Keratinocyte (primary cell): ENCODE results near the gene TMEM270. TPM values are rescaled to one million over a fixed set of nuclear protein-coding genes. Genes with fewer than 3 reads are reported as not detected.
"Not testable (repeated sequence)": the region's sequence is repeated elsewhere in the genome, so short reads cannot be mapped to it uniquely, and the experiment has no call there.

ENCODE experiments used
- DNase-seq: peaks from one replicate; pipeline ENCODE4 v3.0.0-alpha.2; 2011; ENCODE audit warnings: low read depth, missing footprints, low spot score
- FAIRE-seq: peaks from 2 replicates; lab custom pipeline; 2011; peaks lifted over from hg19 to GRCh38; lab: Jason Lieb, UNC
- H2AFZ ChIP-seq: 2 replicates; pipeline ENCODE4 v1.6.0; 2012; ENCODE audit warnings: low read length, control low read depth, inconsistent platforms; ENCODE audit not compliant: control insufficient read depth
- H3K27ac ChIP-seq: 2 replicates; pipeline ENCODE4 v1.5.1; 2011; ENCODE audit warnings: low read length; ENCODE audit not compliant: control insufficient read depth, insufficient read depth
- H3K27me3 ChIP-seq: 3 replicates; pipeline ENCODE4 v1.6.0; 2011; ENCODE audit warnings: low read length; ENCODE audit not compliant: control insufficient read depth, insufficient read depth; ENCODE audit errors: extremely low read depth
- H3K36me3 ChIP-seq, 2 experiments: 2 replicates in 1 of 2; 3 replicates in 1 of 2; pipeline ENCODE4 v1.5.1; 2011; ENCODE audit warnings: low read length in 2 of 2, mild to moderate bottlenecking in 1 of 2; ENCODE audit not compliant: control insufficient read depth in 2 of 2, insufficient read depth in 2 of 2; ENCODE audit errors: extremely low read depth in 1 of 2
- H3K4me1 ChIP-seq: 3 replicates; pipeline ENCODE4 v1.5.1; 2011; ENCODE audit warnings: low read length; ENCODE audit not compliant: control insufficient read depth, insufficient read depth; ENCODE audit errors: extremely low read depth
- H3K4me2 ChIP-seq: 3 replicates; pipeline ENCODE4 v1.6.0; 2011; ENCODE audit warnings: low read depth, low read length; ENCODE audit not compliant: control insufficient read depth, insufficient read depth; ENCODE audit errors: extremely low read depth
- H3K4me3 ChIP-seq, 3 experiments: fragments of 200-600 bp in 1 of 3; sonication (generic) in 1 of 3; 2 replicates in 2 of 3; 3 replicates in 1 of 3; pipeline ENCODE4 v1.5.1; 2011 to 2016; ENCODE audit warnings: low read length in 3 of 3, mild to moderate bottlenecking in 3 of 3, control low read depth in 2 of 3, inconsistent platforms in 1 of 3, low read depth in 1 of 3, mixed read lengths in 1 of 3, mixed run types in 1 of 3, moderate library complexity in 1 of 3; ENCODE audit not compliant: control insufficient read depth in 2 of 3, insufficient read depth in 2 of 3; ENCODE audit errors: extremely low read depth in 1 of 3
- H3K79me2 ChIP-seq: 2 replicates; pipeline ENCODE4 v1.6.0; 2012; ENCODE audit warnings: low read length; ENCODE audit not compliant: control insufficient read depth, insufficient read depth
- H3K9ac ChIP-seq: 3 replicates; pipeline ENCODE4 v1.6.0; 2011; ENCODE audit warnings: low read length; ENCODE audit not compliant: control insufficient read depth, insufficient read depth; ENCODE audit errors: extremely low read depth
- H3K9me1 ChIP-seq: 3 replicates; pipeline ENCODE4 v1.6.0; 2011; ENCODE audit warnings: low read length; ENCODE audit not compliant: control insufficient read depth, insufficient read depth; ENCODE audit errors: extremely low read depth
- H3K9me3 ChIP-seq: 2 replicates; pipeline ENCODE4 v1.5.1; 2012; ENCODE audit warnings: low read depth, low read length; ENCODE audit not compliant: control insufficient read depth
- H4K20me1 ChIP-seq: 3 replicates; pipeline ENCODE4 v1.6.0; 2011; ENCODE audit warnings: low read length; ENCODE audit not compliant: control insufficient read depth, insufficient read depth; ENCODE audit errors: extremely low read depth
- EZH2 ChIP-seq: IDR thresholded peaks from one replicate; pipeline ENCODE4 v1.6.1; 2012; ENCODE audit warnings: inconsistent platforms, mild to moderate bottlenecking, low read length, moderate library complexity
- dilution Hi-C: fragments of 300-500 bp; cut with MboI; formaldehyde crosslinking; loops from one replicate; pipeline ENCODE4 v1.7.0; 2020; ENCODE audit warnings: low sequenced_read_pairs; ENCODE audit not compliant: extremely low pct_ligation_motif_present
- polyA plus RNA-seq, 5 experiments: library from polyadenylated mRNA; depleted of rRNA in 3 of 5; stranded (reverse) in 3 of 5; stranded (forward) in 1 of 5; unstranded in 1 of 5; fragments of >200 nt; gene quantifications; 1 replicate in 1 of 5; 2 replicates in 3 of 5; 3 replicates in 1 of 5; pipeline versions ENCODE4 v1.2.1 to v1.2.3, GENCODE V29; 2011 to 2012; ENCODE audit warnings: missing spikeins in 2 of 5, low read depth in 1 of 5, low replicate concordance in 1 of 5
- TF ChIP-seq, protein P1 (sequence below), 3 experiments: IDR thresholded peaks in 1 of 3; conservative IDR thresholded peaks in 1 of 3; optimal IDR thresholded peaks in 1 of 3; 2 replicates in 2 of 3; 3 replicates in 1 of 3; pipeline versions ENCODE3 to v1.5.1; 2011; ENCODE audit warnings: low read length in 3 of 3, mild to moderate bottlenecking in 3 of 3, moderate library complexity in 2 of 3, control low read depth in 1 of 3, inconsistent platforms in 1 of 3; ENCODE audit not compliant: insufficient read depth in 2 of 3; ENCODE audit errors: extremely low read depth in 1 of 3

TMEM270 gene
- polyA plus RNA-seq, 1 donor (not counting 4 experiments of a cell fraction or from before 2014, with no cell fraction given): not detected

- Histone ChIP-seq H3K9me1 (no peaks in the 10 kb centered on the region), H3K4me3 (no peak overlapping the region), H3K4me2 (no peak overlapping the region), H3K36me3 (no peaks in the 10 kb centered on the region), H3K9me3 (no peaks in the 10 kb centered on the region), H3K4me1 (no peaks in the 10 kb centered on the region), H3K79me2 (no peaks in the 10 kb centered on the region), H3K27ac (no peak overlapping the region), H3K9ac (no peak overlapping the region), H2AFZ (no peak overlapping the region), H4K20me1 (no peaks in the 10 kb centered on the region), H3K27me3 (peaks cover 28% of the 10 kb centered on the region)
- FAIRE-seq: no peak
- no peak for TF ChIP-seq EZH2
- TF ChIP-seq, protein P1, sequence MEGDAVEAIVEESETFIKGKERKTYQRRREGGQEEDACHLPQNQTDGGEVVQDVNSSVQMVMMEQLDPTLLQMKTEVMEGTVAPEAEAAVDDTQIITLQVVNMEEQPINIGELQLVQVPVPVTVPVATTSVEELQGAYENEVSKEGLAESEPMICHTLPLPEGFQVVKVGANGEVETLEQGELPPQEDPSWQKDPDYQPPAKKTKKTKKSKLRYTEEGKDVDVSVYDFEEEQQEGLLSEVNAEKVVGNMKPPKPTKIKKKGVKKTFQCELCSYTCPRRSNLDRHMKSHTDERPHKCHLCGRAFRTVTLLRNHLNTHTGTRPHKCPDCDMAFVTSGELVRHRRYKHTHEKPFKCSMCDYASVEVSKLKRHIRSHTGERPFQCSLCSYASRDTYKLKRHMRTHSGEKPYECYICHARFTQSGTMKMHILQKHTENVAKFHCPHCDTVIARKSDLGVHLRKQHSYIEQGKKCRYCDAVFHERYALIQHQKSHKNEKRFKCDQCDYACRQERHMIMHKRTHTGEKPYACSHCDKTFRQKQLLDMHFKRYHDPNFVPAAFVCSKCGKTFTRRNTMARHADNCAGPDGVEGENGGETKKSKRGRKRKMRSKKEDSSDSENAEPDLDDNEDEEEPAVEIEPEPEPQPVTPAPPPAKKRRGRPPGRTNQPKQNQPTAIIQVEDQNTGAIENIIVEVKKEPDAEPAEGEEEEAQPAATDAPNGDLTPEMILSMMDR (optimal IDR thresholded peaks at IDR 0.05 in 1 of 3, IDR thresholded peaks at IDR 0.05 in 1 of 3, conservative IDR thresholded peaks at IDR 0.05 in 1 of 3; ENCODE audit: extremely low read depth in 1 of 3, insufficient read depth in 2 of 3, low read length in 3 of 3): no peak
- dilution Hi-C loops: no loop called here
- DNase-seq: no peak
Measured at GRCh38 chr7:73881352-73882046, 20.5 kb downstream of the TMEM270 start.

GRCh38 chr7:73882047-73882402, 21.1 kb downstream of the TMEM270 start:
- TF ChIP-seq, protein P1 (optimal IDR thresholded peaks at IDR 0.05 in 1 of 3, IDR thresholded peaks at IDR 0.05 in 1 of 3, conservative IDR thresholded peaks at IDR 0.05 in 1 of 3; ENCODE audit: extremely low read depth in 1 of 3, insufficient read depth in 2 of 3, low read length in 3 of 3): no peak
- no peak for TF ChIP-seq EZH2
- dilution Hi-C loops: no loop called here

DNA sequence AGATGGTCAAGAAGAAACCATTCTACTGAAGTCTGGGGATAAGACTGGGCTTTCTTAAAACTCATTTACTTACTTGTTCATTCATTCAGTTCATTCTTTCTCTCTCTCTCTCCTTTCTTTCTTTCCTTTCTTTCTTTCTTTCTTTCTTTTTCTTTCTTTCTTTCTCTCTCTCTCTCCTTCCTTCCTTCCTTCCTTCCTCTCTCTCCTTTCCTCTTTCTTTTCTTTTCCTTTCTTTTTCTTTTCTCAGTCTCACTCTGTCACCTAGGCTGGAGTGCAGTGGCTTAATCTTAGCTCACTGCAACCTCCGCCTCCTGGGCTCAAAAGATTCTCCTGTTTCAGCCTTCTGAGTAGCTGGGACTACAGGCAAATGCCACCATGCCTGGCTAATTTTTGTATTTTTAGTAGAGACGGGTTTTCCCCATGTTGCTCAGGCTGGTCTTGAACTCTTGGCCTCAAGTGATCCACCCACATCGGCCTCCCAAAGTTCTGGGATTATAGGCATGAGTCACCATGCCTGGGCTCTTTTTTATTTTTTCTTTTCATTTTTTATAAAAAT, 24.0 kb downstream of the TMEM270 start:
- H3K9me1 ChIP-seq, H3K4me3 ChIP-seq, H3K27ac ChIP-seq, H3K36me3 ChIP-seq, H3K9ac ChIP-seq, FAIRE-seq, H2AFZ ChIP-seq, DNase-seq, H3K4me1 ChIP-seq, H3K4me2 ChIP-seq, H3K9me3 ChIP-seq, H4K20me1 ChIP-seq, H3K79me2 ChIP-seq, dilution Hi-C loops: not testable (repeated sequence)
- peaks cover 31% of the 10 kb centered on the region for H3K27me3 ChIP-seq

More at GRCh38 chr7:73882047-73882402, 21.1 kb downstream of the TMEM270 start:
- no peaks in the 10 kb centered on the region for H3K9me1 ChIP-seq
- no peak overlapping the region for H3K27ac ChIP-seq
- H3K4me3 ChIP-seq: no peak overlapping the region
- H3K36me3 ChIP-seq: no peaks in the 10 kb centered on the region
- peaks cover 28% of the 10 kb centered on the region for H3K27me3 ChIP-seq
- H3K4me2 ChIP-seq: no peak overlapping the region
- no peak overlapping the region for H3K9ac ChIP-seq
- no peaks in the 10 kb centered on the region for H3K9me3 ChIP-seq
- H3K79me2 ChIP-seq: no peaks in the 10 kb centered on the region
- H4K20me1 ChIP-seq: no peaks in the 10 kb centered on the region
- no peaks in the 10 kb centered on the region for H3K4me1 ChIP-seq
- no peak overlapping the region for H2AFZ ChIP-seq
- DNase-seq: no peak
- no peak for FAIRE-seq
